Kidney glomerular epithelial cell (primary cell): ENCODE measurements around the gene ZBTB18.
"Not testable (repeated sequence)": the region's sequence is repeated elsewhere in the genome, so short reads cannot be mapped to it uniquely, and the experiment has no call there.

ENCODE experiments used
- DNase-seq: peaks from one replicate; lab custom pipeline; 2025; lab: John Stamatoyannopoulos, UW

ZBTB18 gene

GRCh38 chr1:244041466-244042120 lies 9.5 kb upstream of the ZBTB18 start:
- no peak for DNase-seq

GRCh38 chr1:244042293-244042692 lies 8.8 kb upstream of the ZBTB18 start:
- DNase-seq, result no peak

- DNase-seq, result no peak
Observed at GRCh38 chr1:244044423-244044822, 6.7 kb upstream of the ZBTB18 start.

GRCh38 chr1:244046254-244046653 lies 4.8 kb upstream of the ZBTB18 start:
- DNase-seq, result not testable (repeated sequence)

GRCh38 chr1:244046907-244047611 lies 4.0 kb upstream of the ZBTB18 start:
- DNase-seq, result peak; percentile 10

GRCh38 chr1:244047621-244048255 lies 3.3 kb upstream of the ZBTB18 start:
- DNase-seq, result peak; percentile 76

- peak; percentile 97 for DNase-seq
Observed at GRCh38 chr1:244048256-244049161, 2.6 kb upstream of the ZBTB18 start.

- DNase-seq, result no peak
Observed at GRCh38 chr1:244049162-244050013, 1.7 kb upstream of the ZBTB18 start.

- DNase-seq, result no peak
Observed at GRCh38 chr1:244050014-244050834, 859 bp upstream of the ZBTB18 start.

- DNase-seq, result no peak
Observed at GRCh38 chr1:244052016-244052727, 1.1 kb downstream of the ZBTB18 start.

- DNase-seq, result no peak
Observed at GRCh38 chr1:244052728-244053312, 1.7 kb downstream of the ZBTB18 start.

- no peak for DNase-seq
Observed at GRCh38 chr1:244053831-244054230, 2.7 kb downstream of the ZBTB18 start.

- no peak for DNase-seq
Observed at GRCh38 chr1:244054247-244054923, 3.3 kb downstream of the ZBTB18 start.

- no peak for DNase-seq
Observed at GRCh38 chr1:244054924-244055263, 3.8 kb downstream of the ZBTB18 start.

GRCh38 chr1:244056577-244056976 lies 5.5 kb downstream of the ZBTB18 start:
- no peak for DNase-seq

- DNase-seq, result no peak
Observed at GRCh38 chr1:244057474-244058385, 6.6 kb downstream of the ZBTB18 start.

GRCh38 chr1:244060117-244060516 lies 9.0 kb downstream of the ZBTB18 start:
- DNase-seq, result no peak

- no peak for DNase-seq
Observed at GRCh38 chr1:244060686-244061085, 9.6 kb downstream of the ZBTB18 start.
